Measurements from ENCODE around the gene PTPRN2.

The PTPRN2 gene

DNA sequence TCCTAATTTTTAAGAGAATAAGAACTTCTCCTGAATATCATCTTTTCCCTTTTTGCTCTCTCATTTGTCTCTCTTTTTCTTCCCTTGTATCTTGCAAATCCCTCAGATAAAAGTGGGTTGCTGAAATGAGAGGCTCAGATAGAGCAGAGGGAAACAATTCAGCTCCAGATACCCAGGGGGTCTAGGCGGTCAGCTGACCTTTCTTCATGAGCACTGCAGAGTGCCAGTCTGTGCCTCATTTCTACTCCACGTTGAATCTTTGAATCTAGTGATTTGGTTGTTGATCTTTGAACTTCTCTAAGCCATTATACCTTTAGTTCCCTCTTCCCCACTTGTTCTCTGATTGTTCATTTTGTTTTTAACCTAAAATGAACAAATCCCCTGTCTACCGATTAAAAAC, 572.6 kb downstream of the PTPRN2 start:
- DNase-seq (ENCODE audit: low read depth) = no peak
- H3K4me3 ChIP-seq (ENCODE audit: low read depth, low read length) = no peak overlapping the region
- TF ChIP-seq, protein P1, sequence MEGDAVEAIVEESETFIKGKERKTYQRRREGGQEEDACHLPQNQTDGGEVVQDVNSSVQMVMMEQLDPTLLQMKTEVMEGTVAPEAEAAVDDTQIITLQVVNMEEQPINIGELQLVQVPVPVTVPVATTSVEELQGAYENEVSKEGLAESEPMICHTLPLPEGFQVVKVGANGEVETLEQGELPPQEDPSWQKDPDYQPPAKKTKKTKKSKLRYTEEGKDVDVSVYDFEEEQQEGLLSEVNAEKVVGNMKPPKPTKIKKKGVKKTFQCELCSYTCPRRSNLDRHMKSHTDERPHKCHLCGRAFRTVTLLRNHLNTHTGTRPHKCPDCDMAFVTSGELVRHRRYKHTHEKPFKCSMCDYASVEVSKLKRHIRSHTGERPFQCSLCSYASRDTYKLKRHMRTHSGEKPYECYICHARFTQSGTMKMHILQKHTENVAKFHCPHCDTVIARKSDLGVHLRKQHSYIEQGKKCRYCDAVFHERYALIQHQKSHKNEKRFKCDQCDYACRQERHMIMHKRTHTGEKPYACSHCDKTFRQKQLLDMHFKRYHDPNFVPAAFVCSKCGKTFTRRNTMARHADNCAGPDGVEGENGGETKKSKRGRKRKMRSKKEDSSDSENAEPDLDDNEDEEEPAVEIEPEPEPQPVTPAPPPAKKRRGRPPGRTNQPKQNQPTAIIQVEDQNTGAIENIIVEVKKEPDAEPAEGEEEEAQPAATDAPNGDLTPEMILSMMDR (IDR thresholded peaks at IDR 0.05; ENCODE audit: low read depth, low read length, missing control alignments) = no peak

DNA sequence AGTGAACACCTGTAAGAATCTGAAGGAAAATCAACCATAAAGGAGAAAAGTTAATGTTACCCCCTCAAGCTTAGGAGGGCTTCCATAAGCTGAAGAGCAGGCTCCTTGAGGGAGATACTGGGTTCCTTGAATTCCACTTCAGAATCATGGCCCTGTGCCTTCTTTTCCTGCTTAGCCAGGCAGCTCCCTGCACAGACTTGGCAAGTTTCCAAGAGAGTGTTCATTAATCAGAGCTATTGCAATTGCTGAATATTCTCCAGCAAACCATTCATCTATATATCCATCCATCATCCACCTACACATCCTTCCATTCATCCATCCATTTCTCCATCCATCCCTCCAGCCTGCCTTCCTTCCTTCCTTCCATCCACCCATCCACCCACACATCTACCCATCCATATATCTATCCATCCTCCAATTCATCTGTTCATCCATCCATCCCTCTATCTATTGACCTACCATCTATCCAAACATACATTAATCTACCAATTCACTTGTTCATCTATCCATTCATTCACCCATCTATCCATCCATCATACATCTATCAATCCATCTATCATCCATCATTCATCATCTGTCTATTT, 574.4 kb downstream of the PTPRN2 start:
- TF ChIP-seq, protein P1 (IDR thresholded peaks at IDR 0.05; ENCODE audit: low read depth, low read length, missing control alignments) = no peak
- H3K4me3 ChIP-seq (ENCODE audit: low read depth, low read length) = no peak overlapping the region

DNA sequence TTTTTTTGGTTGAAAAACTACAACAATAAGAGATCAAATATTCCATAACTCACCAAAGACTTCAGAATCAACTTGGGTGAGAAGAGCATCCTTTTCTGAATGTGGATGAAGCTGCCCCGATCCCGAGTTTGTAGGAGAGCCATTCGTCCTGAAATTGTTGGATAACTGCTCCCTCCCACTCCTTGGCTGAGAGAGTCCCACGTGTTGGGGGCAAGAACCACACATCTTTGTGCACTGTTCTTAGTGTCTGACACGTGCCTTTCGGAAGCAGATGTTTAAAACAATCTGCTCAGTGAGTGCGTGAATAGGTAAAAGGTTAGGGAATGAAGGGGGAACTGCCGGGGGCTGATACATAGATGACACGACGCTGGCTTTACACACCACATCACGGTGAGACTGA, 575.7 kb downstream of the PTPRN2 start:
- DNase-seq (ENCODE audit: low read depth) = no peak
- TF ChIP-seq, protein P1 (IDR thresholded peaks at IDR 0.05; ENCODE audit: low read depth, low read length, missing control alignments) = no peak
- no peak overlapping the region for H3K4me3 ChIP-seq (ENCODE audit: low read depth, low read length)

More for the DNA sequence above, 574.4 kb downstream of the PTPRN2 start:
- DNase-seq (ENCODE audit: low read depth) = no peak

DNA sequence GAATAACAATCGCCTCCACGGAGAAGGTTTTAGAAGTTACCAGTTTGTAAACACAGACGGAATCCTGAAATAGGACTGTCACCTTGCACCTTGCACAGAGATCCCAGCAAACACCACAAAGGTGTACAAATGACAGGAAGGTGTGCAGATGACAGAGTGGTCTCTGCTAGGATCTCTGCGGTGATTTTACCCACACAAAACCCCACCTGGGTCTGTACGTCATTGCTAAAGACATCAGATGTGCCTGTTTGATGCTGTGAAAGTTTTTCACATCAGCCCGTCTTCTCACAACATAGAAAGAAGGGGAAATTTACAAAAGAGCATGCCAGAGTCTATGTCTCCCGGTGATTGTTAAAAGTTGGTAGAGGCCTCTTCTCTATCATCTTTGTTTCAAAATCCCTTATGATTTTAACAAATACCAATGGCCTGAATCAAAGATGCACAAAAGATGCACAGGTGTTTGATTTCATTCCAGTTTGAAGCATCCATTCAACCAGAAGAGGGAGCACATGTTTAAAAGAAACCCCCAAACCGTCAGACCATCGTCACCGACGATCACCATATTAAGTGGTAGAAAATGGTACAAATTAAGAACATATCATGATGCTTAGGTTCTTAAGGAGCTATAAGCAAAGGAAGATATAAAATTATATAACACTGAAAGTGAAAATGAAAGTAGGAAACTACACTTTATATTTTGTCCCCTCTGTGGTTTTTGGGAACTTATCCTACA, 576.5 kb downstream of the PTPRN2 start:
- DNase-seq (ENCODE audit: low read depth) = no peak
- no peak overlapping the region for H3K4me3 ChIP-seq (ENCODE audit: low read depth, low read length)
- TF ChIP-seq, protein P1 (IDR thresholded peaks at IDR 0.05; ENCODE audit: low read depth, low read length, missing control alignments) = no peak

DNA sequence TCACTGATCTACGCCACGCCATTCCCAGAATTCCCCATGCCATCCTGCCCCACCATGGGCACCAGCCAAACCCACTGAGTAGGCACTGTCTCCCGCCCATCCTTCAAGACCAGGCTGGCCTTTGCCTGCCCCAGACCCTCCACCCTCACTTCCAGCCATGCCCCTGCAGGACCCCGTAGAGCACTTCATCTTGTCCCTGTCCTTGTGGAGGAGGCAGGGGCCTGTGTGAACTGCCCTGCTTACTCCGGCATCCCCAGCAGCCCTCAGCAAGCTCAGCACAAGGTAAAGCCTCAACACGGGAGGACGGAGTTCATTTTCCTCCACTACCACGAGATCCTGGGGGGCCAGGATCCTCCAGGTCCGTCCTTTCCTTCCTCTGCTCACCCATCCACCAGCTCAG, 577.7 kb downstream of the PTPRN2 start:
- no peak for DNase-seq (ENCODE audit: low read depth)
- TF ChIP-seq, protein P1 (IDR thresholded peaks at IDR 0.05; ENCODE audit: low read depth, low read length, missing control alignments) = no peak
- H3K4me3 ChIP-seq (ENCODE audit: low read depth, low read length) = no peak overlapping the region

DNA sequence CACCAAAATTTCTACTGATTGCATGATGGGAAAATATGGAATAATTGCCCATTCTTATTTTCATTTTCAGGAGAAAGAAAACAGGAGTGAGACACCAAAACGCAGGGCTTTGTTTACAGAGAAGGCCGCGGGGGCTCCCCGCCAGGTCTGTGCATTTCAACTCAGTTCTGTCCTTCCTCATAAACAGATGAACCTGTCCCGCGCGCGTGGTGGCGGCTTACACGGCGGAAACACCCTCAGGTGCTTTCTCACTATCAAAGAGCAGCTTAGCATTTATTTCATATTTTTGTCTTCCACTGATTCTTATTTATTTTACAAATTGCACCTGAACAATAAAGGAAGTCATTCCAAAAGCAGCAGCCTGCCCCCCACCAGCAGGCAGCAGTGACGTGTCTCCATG, 579.4 kb downstream of the PTPRN2 start:
- TF ChIP-seq, protein P1 (IDR thresholded peaks at IDR 0.05; ENCODE audit: low read depth, low read length, missing control alignments) = no peak
- no peak overlapping the region for H3K4me3 ChIP-seq (ENCODE audit: low read depth, low read length)
- DNase-seq (ENCODE audit: low read depth) = no peak
